Activated CD4-positive, CD25-positive, alpha-beta regulatory T cell treated with anti-CD3 and anti-CD28 coated beads, Interleukin-2, amount 50 U/mL, for 16 hours (primary cell): ENCODE results near the gene LIN28A.

Experiments
- DNase-seq: peaks from one replicate; pipeline ENCODE4 v3.0.0-alpha.2; 2020; ENCODE audit warnings: low read depth, low spot score

LIN28A gene

DNA sequence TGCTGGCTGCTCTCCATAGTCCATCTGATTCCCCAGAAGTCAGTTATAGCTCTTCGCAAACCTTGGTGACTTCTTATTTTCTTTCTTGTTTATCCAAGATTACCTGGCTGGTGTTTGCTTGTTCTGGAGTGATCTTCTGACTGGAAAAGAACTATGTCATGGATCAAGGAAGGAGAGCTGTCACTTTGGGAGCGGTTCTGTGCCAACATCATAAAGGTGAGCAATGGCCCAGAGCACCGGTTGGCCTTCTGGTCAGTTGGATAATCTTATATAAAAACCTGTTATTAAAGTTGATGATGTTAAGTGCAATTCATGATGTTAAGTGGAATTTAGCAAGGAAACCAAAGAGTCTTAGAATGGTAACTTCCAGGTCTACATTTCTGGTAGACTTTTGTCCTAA lies 22.2 kb downstream of the LIN28A start:
- no peak for DNase-seq

DNA sequence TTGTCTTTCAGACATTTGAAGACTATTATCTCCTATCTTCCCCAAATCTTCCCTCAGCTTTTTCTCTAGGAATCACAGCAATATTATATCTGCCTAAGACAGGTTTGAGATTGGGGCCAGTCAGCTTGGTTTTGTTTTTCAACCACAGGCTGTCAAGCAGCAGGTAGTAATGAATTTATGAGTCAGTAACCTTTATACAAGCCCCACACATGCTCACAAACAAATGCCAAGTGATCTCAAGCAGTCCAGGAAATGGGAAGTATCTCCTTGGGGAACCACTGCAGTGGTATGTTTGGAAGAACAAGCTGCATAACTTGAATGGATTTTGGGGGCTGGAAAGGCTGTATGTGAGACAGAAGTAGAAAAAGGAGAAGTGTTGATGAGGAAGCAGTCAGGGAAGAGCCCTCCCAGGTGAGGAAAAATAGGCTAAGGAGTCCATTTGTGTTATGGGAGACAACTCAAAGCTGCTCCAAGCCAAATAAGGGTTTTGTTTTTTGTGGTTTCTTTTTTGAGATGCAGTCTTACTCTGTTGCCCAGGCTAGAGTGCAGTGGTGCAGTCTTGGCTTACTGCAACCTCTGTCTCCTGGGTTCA lies 23.6 kb downstream of the LIN28A start:
- no peak for DNase-seq

DNA sequence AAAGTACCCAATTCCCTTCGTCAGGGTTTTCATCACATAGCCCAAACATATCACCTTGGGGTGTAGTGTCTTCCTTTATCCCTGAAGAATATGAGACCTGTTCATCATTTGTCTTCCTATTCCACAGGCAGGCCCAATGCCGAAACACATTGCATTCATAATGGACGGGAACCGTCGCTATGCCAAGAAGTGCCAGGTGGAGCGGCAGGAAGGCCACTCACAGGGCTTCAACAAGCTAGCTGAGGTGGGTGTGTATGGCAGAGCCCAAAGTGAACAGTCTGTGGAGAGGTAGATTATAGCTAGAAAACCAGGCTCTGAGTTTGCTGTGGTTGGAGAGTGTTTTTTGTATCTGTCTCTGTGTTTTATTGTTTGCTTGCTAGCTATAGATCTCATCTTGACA lies 27.4 kb downstream of the LIN28A start:
- no peak for DNase-seq

DNA sequence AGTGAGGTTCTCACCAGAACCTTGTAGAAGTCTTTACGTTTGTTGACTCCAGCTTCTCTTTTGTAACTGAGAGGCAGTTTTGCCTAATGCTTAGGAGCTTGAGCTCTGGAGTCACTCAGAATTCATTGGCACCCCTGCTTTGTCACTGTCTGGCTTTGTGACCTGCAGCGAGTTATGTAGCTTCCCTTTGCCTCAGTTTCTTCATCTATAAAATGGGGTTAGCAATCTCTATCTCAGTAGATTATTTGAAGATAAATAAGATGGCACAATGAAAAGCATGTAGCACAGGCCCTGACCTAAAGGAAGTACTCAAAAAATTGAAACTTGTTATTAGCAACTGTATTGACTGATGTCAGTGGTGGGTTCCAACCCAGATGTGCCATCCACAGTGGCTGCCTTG lies 29.6 kb downstream of the LIN28A start:
- DNase-seq, result no peak

DNA sequence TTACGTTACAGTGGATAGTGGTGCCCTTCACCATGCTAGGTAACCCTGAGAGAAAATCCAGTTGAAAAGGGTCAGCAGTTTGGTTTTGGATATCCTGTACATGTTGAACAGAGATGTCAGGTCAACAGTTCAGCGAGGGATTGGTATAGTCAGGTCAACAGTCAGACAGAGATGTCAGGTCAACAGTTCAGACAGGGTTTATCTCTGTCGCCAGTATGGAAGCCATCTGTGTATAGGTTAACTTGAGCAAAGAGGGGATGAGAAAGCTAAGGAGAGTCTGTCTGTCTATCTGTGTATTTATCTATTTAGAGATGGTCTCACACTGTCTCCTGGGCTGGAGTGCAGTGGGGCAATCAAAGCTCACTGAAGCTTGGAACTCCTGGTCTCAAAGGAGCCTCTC lies 39.3 kb downstream of the LIN28A start:
- no peak for DNase-seq

DNA sequence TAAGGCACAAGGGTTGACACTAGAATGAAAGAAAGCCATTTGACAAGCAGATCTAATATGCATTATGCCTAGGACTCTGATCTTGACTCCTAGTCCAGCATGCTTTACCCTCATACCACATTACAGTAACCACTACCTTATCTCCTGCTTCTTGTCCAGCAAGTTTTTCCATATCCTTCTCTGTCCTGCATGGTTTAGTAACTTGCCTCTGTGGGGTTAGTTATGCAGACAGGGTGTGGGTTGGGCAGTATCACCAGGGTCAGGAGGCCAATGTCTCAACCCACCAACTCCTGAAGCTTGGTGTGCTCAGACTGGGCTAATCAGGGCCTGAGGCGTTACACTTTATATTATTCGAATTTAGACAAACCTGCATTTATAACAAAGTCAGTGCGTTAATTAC lies 40.3 kb downstream of the LIN28A start:
- no peak for DNase-seq

DNA sequence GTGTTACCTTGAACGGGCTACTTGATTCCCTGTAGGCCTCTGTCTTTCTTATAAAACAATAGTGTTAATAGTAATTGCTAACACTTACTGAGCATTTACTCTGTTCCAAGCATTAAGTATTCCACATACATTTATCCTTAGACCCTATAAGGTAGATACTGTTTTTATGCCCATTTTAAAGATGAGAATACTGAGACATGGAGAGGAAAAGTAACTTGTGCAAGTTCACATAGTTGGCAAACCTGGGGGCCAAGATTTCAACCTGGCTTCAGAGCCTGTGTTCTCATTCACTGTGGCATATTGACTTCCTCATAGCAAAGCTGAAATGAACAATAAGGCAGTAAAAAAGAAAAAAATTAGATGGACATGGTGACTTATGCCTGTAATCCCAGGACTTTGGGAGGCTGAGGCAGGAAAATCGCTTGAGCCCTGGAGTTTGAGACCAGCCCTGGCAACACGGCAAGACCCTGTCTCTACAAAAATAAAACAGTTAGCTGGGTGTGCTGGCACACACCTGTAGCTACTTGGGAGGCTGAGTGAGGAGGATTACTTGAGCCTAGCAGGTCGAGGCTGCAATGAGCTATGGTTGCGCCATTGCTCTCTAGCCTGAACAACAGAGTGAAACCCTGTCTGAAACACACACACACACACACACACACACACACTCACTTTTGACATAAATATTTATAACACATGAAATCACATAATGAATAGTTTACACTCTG lies 42.0 kb downstream of the LIN28A start:
- no peak for DNase-seq

DNA sequence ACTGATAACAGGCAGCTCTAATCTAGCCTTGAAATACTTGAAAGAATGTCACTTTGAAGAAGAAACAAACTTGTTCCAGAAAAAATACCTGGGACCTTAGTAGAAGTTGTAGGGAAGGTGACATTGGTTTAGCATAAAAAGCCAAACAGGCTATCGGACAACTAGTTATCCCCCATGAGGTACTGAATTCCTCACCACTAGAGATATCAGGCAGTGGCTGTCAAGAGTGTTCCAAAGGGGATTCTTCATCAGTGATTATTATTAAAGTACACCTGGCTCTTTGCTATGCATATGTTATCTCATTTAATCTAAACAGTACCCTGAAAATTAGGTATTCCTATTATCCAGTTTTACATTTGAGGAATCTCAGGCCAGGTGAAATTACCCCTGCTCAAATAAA lies 48.5 kb downstream of the LIN28A start:
- no peak for DNase-seq

DNA sequence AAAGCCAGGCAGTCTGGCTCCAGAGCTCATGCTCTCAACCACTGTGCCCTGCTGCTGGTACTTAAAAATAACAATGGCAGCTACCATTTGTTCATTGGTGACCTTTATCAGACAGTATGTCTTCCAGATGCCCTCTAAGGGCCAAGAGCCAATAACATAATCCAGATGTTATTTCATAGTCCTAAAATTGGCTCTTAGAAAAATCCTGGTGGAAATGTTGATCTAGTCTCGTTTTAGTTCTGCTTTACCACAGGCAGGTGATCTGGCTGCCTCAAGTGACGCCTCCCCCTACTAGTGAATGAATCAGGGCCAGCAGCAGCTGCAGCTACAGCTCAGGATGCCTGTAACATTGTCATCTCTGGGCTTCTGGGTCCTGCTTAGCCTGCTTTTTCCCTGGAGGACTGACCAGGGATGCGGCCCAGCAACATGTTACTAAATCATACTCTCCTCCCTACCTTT lies 49.0 kb downstream of the LIN28A start:
- no peak for DNase-seq

DNA sequence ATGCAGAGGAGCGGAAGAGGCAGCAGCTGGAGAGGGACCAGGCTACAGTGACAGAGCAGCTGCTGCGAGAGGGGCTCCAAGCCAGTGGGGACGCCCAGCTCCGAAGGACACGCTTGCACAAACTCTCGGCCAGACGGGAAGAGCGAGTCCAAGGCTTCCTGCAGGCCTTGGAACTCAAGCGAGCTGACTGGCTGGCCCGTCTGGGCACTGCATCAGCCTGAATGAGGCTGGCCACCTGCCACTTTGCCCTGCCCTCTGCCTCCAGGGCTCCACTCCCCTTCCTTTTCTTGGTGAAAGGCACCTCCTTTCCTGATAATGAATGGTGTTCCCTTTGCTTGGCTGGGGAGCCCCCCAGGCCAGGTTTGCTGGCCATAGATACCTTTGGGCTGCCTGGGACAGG lies 58.3 kb downstream of the LIN28A start:
- DNase-seq, result no peak

DNA sequence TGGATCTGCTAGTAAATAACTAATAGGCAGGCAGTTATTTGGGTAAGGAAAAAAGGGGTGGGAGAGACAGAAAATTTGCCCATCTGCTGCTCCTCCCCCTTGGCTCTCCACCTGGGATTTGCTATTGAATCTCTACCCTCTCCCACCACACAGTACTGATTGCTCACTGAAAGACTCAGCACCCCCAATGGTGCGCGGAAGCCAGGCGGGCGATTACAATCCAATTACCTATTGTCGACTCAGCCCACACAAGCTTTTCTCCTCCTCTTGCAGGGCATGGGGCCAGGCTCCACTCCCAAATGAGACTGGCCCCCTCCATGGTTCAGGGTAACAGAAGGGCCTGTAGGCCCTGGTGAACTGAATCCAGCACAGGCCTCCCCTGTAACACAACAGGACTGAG lies 58.9 kb downstream of the LIN28A start:
- no peak for DNase-seq

DNA sequence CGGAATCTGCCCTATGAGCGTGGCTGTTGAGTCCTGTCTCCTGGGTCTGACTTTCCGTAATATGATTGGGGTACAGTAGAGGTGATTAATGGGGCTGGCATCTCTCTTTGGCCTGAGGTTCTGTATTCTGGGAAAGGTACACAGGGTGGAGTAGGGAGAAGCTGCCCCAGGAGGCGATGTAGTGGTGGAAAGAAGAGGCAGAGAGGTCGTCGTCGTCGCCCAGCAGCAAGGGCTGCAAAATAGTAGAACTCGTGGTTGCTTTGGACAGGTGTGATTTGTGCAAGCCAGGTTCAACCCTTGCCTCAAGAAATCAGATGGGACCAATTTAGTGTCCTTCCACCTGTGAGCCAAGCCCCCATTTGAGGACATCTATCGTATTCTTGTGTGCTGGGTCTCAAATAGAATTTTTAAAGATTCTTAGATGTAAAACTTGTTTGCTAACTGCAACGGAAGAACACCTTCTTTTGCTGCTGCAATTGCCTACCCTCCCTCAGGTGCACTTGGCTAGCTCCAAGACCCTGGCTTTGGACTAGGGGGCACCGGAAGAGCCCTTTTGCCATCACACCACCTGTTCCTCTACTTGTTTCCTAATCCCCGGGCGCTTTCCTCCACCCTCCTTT lies 60.4 kb downstream of the LIN28A start:
- DNase-seq, result no peak

DNA sequence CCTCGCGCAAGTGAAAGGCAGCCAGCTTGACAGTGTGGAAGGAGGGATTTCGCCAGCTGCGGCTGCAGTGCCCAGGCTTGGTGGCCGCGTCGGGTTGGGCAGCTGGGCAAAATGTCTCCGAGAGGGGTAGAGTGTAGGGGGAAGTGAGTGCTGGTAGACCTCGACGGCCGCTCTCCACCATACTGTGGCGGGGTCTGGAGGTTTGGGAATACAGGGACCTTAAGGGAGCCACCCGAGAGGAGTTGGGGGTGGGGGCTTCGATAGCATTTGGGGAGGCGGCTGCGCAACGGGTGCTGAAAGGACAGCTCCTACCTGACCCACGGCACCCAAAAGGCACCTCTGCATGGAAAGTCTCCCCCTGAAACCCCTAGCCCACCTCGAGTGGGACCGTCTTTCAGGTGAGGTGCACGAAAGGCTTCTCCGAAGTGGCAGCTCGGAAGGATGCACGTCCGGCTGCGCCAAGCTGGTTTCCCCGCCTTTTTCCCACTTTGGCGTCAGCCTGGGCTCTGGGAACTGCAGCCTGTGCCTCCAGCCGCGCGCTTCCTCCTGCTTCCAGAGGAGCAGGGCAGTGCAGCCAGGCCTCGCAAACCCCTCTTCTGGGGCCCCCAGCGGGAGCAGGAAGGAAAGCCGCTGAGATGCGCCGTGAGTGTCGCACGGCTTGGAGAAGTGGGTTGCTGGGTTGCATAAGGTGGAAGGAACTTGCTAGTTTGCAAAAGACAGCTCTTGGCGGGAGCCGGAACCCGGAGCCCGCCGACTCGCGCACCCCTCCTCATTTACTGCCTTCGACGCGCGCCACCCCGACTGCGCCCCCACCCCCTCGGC lies 61.1 kb downstream of the LIN28A start:
- DNase-seq, result peak; percentile 7

DNA sequence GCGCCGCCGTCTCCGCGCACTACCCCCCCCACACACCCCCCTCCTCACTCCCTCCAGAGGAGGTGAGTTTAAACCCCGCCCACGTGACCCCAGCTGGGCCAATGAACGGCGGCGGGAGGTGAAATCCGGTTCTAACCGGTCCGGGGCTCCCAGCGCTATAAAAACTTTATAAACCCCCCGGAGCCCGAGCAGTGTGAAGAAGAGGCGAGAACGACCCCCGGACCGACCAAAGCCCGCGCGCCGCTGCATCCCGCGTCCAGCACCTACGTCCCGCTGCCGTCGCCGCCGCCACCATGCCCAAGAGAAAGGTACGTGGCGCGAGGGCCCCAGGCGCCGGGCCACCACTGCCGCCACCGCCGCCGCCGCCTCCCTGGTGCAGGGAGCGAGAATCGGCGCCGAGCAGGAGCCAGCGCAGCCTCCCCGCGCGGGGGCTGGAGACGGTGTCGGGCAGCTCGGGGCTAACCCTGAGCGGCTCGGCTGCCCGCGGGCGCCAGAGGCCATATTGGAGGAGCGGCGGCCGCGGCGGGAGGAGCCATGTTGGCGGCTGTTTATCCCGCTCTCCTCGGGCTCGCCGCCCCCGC lies 61.8 kb downstream of the LIN28A start, which contains the start of gene HMGN2:
Gene HMGN2 (plus strand): TSS at position 121 of the 581 bp plus-strand sequence. CDS start 173 bp downstream, at position 294.
- peak; percentile 81 for DNase-seq

DNA sequence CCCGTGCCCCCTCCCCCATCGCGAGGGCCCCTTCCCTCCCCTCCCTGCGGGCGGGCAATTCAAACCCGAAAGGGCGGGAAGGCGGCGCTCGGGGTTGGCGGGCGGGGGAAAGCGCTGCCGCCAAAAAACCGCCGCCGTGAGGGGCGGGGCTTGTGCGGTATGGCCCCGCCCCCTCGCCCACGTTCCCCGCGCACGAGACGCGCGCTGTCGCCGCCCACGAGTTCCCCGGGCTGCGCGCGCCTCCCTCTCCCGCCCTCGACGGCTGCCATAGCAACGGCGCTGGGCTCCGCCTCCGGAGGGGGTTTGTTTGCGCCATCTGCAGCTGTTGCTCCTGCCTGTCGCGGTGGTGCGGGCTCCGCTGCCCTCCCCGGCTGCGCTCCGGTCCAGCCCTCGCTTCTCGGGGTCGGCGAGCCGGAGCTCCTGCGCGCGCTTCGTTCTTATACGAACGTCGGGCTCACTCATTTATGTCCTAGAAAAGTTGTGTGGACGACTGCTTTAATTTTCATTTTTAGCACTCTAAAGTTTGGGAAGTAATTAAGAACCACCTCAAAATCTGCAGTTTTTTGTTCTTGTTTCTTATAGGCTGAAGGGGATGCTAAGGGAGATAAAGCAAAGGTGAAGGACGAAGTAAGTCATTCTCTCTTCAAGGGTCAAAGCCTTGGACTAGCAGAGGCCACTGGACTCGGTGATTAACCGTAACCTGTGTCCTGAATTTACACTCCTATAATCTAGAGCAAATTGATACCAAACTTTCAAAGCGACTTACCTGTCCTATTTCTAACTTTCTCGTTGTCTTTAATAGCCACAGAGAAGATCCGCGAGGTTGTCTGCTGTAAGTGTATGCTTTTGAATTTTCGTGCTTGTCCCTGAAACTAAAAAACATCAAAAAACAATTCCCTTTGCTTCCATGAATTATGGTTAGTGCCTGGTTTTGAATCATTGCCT lies 62.6 kb downstream of the LIN28A start:
- peak; percentile 93 for DNase-seq

DNA sequence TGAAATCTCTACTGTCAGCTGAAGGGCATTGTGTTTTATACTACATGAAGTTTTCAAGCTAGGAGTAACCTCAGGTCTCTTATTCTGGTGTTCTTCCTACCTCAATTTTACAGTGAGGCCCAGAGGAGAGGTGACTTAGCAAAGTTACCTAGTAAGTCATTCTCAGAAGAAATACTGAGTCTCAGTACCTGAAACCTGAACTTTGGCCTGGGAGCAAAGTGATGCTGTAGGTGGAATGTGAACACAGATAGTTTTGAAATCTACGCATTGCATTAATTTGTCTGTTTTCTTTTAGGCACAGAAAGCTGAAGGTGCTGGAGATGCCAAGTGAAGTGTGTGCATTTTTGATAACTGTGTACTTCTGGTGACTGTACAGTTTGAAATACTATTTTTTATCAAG lies 64.2 kb downstream of the LIN28A start:
- no peak for DNase-seq

DNA sequence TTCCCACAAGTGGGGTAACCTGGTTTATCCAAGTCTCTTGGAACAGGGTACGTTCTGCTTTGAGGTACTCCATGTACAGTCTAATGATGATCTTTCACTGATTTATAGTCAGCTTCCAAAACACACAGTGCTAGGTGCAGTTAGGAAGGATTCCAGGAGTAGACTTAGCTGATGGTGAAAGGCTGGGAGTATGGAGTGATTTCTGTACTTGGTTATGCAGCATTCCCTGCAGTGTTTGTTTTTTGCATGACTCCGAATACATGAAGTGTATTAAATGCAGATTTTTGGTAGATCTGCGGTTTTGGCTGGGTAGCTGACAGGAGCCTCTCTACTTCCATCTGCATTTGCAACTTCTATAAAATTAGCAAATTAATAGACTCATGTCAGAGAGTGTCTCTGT lies 65.4 kb downstream of the LIN28A start:
- no peak for DNase-seq

DNA sequence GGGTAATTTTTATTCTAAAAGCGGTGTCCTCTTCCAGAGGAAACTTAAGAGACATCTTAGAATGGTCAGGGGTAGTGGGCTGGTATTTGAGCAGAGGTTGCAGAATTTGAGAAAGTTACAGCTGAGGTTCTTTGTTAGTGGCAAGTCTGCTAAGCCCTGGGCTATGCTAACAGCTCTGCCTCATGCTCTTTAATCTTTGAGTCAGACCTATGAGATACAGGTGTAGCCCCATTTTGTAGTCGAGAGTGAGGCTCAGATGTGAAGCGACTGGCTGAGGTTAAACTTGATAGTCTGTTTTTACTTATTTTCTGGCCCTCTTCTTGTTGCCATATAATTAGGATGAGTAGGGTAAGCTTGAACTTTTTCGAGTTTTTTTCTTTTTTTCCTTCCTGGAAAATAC lies 66.3 kb downstream of the LIN28A start:
- DNase-seq, result no peak

DNA sequence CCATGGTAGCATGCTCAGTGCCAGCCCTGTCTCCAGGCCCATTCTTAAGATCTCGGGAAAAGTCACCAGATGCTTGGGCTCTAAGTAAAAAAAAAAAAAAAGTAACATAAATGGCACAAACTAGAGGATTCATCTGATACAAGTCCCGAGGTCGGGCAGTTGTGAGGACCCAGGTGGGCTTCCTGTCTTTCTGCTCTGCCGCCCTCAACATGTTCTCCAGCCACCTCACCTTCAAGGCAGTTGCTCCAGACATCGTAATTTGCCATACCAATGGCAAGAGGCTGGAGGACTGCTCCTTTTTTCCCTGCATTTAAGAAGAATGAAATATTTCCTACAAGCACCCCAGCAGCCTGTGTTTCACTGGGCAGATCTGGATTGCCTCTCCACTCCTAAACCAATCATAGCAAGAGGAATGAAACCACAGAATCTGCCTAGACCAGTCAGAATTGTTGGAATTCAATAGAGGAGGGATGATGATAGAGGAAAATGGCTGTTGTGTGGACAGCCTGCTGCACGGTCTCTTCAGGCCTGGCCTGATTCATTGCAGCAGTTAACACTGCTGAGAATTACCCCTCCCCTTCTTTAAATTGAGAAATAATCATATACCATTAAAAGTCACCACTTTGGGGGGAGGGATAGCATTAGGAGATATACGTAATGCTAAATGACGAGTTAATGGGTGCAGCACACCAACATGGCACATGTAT lies 67.0 kb downstream of the LIN28A start:
- no peak for DNase-seq

DNA sequence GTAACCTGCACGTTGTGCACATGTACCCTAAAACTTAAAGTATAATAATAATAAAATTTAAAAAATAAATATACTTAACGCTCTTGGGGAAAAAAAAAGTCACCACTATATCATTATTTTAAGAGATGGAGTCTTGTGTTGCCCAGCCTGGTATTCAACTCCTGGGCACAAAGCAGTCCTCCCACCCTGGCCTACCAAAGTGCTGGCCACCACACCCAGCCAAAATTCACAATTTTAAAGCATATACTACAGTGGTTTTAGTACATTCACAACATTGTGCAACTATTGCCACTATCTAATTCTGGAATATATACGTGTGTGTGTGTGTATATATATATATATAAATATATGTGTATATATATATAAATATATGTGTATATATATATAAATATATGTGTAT lies 67.5 kb downstream of the LIN28A start:
- DNase-seq, result no peak
